ENCODE results near the gene TMEM167A.

TMEM167A gene

GRCh38 chr5:83034528-83035207 lies 42.5 kb downstream of the TMEM167A start:
- no peak for DNase-seq (ENCODE audit: low read depth)

- no peak for DNase-seq (ENCODE audit: low read depth)
Measured at GRCh38 chr5:83034036-83034435, 43.2 kb downstream of the TMEM167A start.

GRCh38 chr5:83031381-83031780 lies 45.8 kb downstream of the TMEM167A start:
- DNase-seq (ENCODE audit: low read depth) = no peak

GRCh38 chr5:83029912-83030311 lies 47.3 kb downstream of the TMEM167A start:
- DNase-seq (ENCODE audit: low read depth) = no peak

- DNase-seq (ENCODE audit: low read depth) = no peak
Measured at GRCh38 chr5:83026930-83027687, 50.1 kb downstream of the TMEM167A start.

GRCh38 chr5:83026516-83026915 lies 50.7 kb downstream of the TMEM167A start:
- DNase-seq (ENCODE audit: low read depth) = no peak

GRCh38 chr5:83025690-83026478 lies 51.3 kb downstream of the TMEM167A start:
- no peak for DNase-seq (ENCODE audit: low read depth)

GRCh38 chr5:83022334-83022733 lies 54.9 kb downstream of the TMEM167A start:
- DNase-seq (ENCODE audit: low read depth) = no peak

- DNase-seq (ENCODE audit: low read depth) = no peak
Measured at GRCh38 chr5:83015676-83016075, 61.5 kb downstream of the TMEM167A start.

- no peak for DNase-seq (ENCODE audit: low read depth)
Measured at GRCh38 chr5:83011985-83012384, 65.2 kb downstream of the TMEM167A start.

- DNase-seq (ENCODE audit: low read depth) = no peak
Measured at GRCh38 chr5:83009408-83009807, 67.8 kb downstream of the TMEM167A start.

- DNase-seq (ENCODE audit: low read depth) = no peak
Measured at GRCh38 chr5:83007755-83008154, 69.4 kb downstream of the TMEM167A start.

GRCh38 chr5:83006683-83007283 lies 70.4 kb downstream of the TMEM167A start:
- DNase-seq (ENCODE audit: low read depth) = no peak

GRCh38 chr5:83003791-83004190 lies 73.4 kb downstream of the TMEM167A start:
- DNase-seq (ENCODE audit: low read depth) = no peak

Data from stimulated activated CD8-positive, alpha-beta memory T cell treated with anti-CD3 and anti-CD28 coated beads, Interleukin-15, amount 100 ng/mL, for 24 hours (primary cell).